Mucosa of descending colon (tissue), 3 donors: ENCODE results near the gene CBLN2. TPM values are rescaled to one million over a fixed set of nuclear protein-coding genes. Genes with fewer than 3 reads are reported as not detected.
A peak's percentile ranks its signal among the peaks of the same experiment; 100 is the strongest.

ENCODE experiments used
- ATAC-seq: fragments of 200-7000 bp; cut with Tn5 transposase; one replicate; pipeline ENCODE4 v1.9.1; 2020; ENCODE audit warnings: mild to moderate bottlenecking, moderate library complexity
- DNase-seq, 3 donors: peaks; one replicate each; pipeline ENCODE4 v3.0.0-alpha.2; 2020
- H3K36me3 ChIP-seq: fragments of 200-600 bp; one replicate; pipeline ENCODE4 v1.8.0; 2021; ENCODE audit warnings: low read depth, mild to moderate bottlenecking
- H3K4me1 ChIP-seq: fragments of 200-600 bp; one replicate; pipeline ENCODE4 v1.8.0; 2021; ENCODE audit warnings: low read depth, mild to moderate bottlenecking
- H3K4me3 ChIP-seq: fragments of 200-600 bp; one replicate; pipeline ENCODE4 v1.8.0; 2021; ENCODE audit warnings: mild to moderate bottlenecking
- H3K9me3 ChIP-seq: fragments of 200-600 bp; one replicate; pipeline ENCODE4 v1.8.0; 2021; ENCODE audit warnings: mild to moderate bottlenecking
- CTCF ChIP-seq: fragments of 200-600 bp; IDR thresholded peaks from one replicate; pipeline ENCODE4 v1.8.0; 2022; ENCODE audit warnings: antibody characterized with exemption, mild to moderate bottlenecking
- intact Hi-C, 2 donors: fragments of 100-400 bp; cut with DNase I in 1 of 2; cut with micrococcal nuclease in 1 of 2; formaldehyde crosslinking; loops; one replicate each; pipeline versions ENCODE4 v1.11.0 to v1.11.1; 2022; cut with DNase I, micrococcal nuclease
- long read RNA-seq, 2 donors: library from polyadenylated mRNA; unstranded; transcript quantifications; one replicate each; pipeline ENCODE4 v2.0.0, GENCODE V29; 2019 to 2021
- total RNA-seq, 3 donors: library from RNA; stranded (reverse); fragmentation: NEBNext Ultra II Directional in 2 of 3; extraction: Animal tissue kit (Norgen Biotek cat#: 25700) in 2 of 3; gene quantifications; one replicate each; pipeline versions ENCODE4 v1.2.1 to v1.2.4, GENCODE V29; 2021 to 2023
- donor health status: DM: no; HTN: no; CAD: no; lungs with moderate emphysema.
- donor health status: DM: no; HTN: no; CAD: no.
- donor health status: DM: no; HTN: yes; CAD: no.

The CBLN2 gene
- total RNA-seq, result 1 to 10 TPM; 1.1 to 3.2 (median 1.3) TPM
- long read RNA-seq, donor 1, partial matches to known transcripts, result 1 of 11 reads
- long read RNA-seq, donor 1, other reads (novel, unspliced or antisense), result 4 of 11 reads
- long read RNA-seq, donor 2, partial matches to known transcripts, result 0 of 1 reads
- long read RNA-seq, donor 2, other reads (novel, unspliced or antisense), result 1 of 1 reads

- no peak for TF ChIP-seq CTCF
- Histone ChIP-seq H3K4me3 (no peak within 1 kb of the TSS), H3K36me3 (no peaks in the 10 kb centered on the region), H3K9me3 (no peaks in the 10 kb centered on the region), H3K4me1 (no peaks in the 10 kb centered on the region)
- intact Hi-C loops, result no loop called here
- DNase-seq (peak; percentile 36 to 51 (median 51)), ATAC-seq (peak; percentile 67)
Measured at GRCh38 chr18:72544092-72544886, at the start of gene CBLN2. TSS of gene CBLN2 (minus strand) at chr18:72544342. CDS start at chr18:72542160, 2,182 bp downstream.

GRCh38 chr18:72588360-72588759 is 44.2 kb upstream of the CBLN2 start:
- H3K4me3 ChIP-seq, result no peak overlapping the region
- no peaks in the 10 kb centered on the region for H3K36me3 ChIP-seq
- ATAC-seq (no peak), DNase-seq (no peak)
- no peaks in the 10 kb centered on the region for H3K9me3 ChIP-seq
- intact Hi-C loops, result no loop called here
- TF ChIP-seq CTCF, result no peak
- no peaks in the 10 kb centered on the region for H3K4me1 ChIP-seq

- H3K4me1 ChIP-seq, result no peaks in the 10 kb centered on the region
- no peak for ATAC-seq
Measured at GRCh38 chr18:72584787-72585186, 40.6 kb upstream of the CBLN2 start.

GRCh38 chr18:72581976-72582375 is 37.8 kb upstream of the CBLN2 start:
- DNase-seq (no peak), ATAC-seq (no peak)
- H3K4me3 ChIP-seq, result no peak overlapping the region
- no peaks in the 10 kb centered on the region for H3K36me3 ChIP-seq
- intact Hi-C loops, result no loop called here
- no peaks in the 10 kb centered on the region for H3K4me1 ChIP-seq
- no peaks in the 10 kb centered on the region for H3K9me3 ChIP-seq
- TF ChIP-seq CTCF, result no peak

More at GRCh38 chr18:72584787-72585186, 40.6 kb upstream of the CBLN2 start:
- H3K36me3 ChIP-seq, result no peaks in the 10 kb centered on the region
- H3K9me3 ChIP-seq, result no peaks in the 10 kb centered on the region
- TF ChIP-seq CTCF, result no peak
- intact Hi-C loops, result no loop called here
- no peak for DNase-seq
- H3K4me3 ChIP-seq, result no peak overlapping the region

GRCh38 chr18:72572896-72573295 is 28.8 kb upstream of the CBLN2 start:
- no peaks in the 10 kb centered on the region for H3K36me3 ChIP-seq
- no peaks in the 10 kb centered on the region for H3K9me3 ChIP-seq
- ATAC-seq, result no peak
- no peak overlapping the region for H3K4me3 ChIP-seq
- no peak for TF ChIP-seq CTCF
- intact Hi-C loops, result no loop called here
- DNase-seq, result no peak
- H3K4me1 ChIP-seq, result no peaks in the 10 kb centered on the region
